Stomach (tissue), 4 donors: ENCODE results near the gene ALK.

Experiments
- CTCF ChIP-seq, 7 experiments: fragments of 450-650 bp in 4 of 7; fragments of 200-600 bp in 3 of 7; sonication (generic) in 3 of 7; IDR thresholded peaks; one replicate each; pipeline ENCODE4 v1.5.1; 2016 to 2019; ENCODE audit warnings: antibody characterized with exemption in 7 of 7, control low read depth in 2 of 7, mild to moderate bottlenecking in 1 of 7
- POLR2A ChIP-seq, 4 donors: fragments of 450-650 bp; IDR thresholded peaks; one replicate each; pipeline ENCODE4 v1.6.1; 2016; ENCODE audit warnings: antibody characterized with exemption in 4 of 4, control low read depth in 2 of 4, mild to moderate bottlenecking in 1 of 4, moderate library complexity in 1 of 4

DNA sequence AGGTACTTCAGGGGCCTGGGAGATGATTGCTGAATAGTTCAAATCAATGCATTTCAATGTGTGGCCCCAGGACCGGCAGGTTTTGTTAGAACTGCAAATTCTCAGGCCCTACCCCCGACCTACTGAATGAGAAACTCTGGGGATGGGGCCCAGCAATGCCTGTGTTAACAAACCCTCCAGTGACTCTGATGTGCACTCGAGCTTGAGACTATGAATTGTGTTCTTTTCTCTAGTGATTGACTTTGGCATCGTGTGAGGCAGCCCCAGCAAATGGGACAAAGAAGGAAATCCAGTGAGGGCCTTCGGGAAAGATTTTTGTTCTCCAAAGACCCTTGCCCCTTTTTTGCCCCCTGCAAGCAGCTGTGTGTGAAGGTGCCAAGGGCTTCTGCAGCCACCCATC lies 22.4 kb downstream of the ALK start:
- TF ChIP-seq CTCF (IDR thresholded peaks at IDR 0.05): no peak
- no peak for TF ChIP-seq POLR2A (IDR thresholded peaks at IDR 0.05)
